KMS-11 (cell line): ENCODE data around the gene HHATL.

Source experiments
- H2AFZ ChIP-seq: fragments of 200-600 bp; sonication (generic); 2 replicates; pipeline ENCODE4 v1.6.1; 2016; ENCODE audit warnings: antibody characterized with exemption, mixed run types, low read depth
- H3K27ac ChIP-seq: fragments of 200-600 bp; sonication (generic); 2 replicates; pipeline ENCODE4 v1.6.1; 2016; ENCODE audit warnings: mild to moderate bottlenecking, mixed run types
- H3K27me3 ChIP-seq: fragments of 200-600 bp; sonication (generic); 2 replicates; pipeline ENCODE4 v1.6.1; 2017; ENCODE audit warnings: mild to moderate bottlenecking, low read depth, mixed run types, moderate library complexity; ENCODE audit not compliant: insufficient read depth
- H3K36me3 ChIP-seq: fragments of 200-600 bp; sonication (generic); 2 replicates; pipeline ENCODE4 v1.6.1; 2017; ENCODE audit warnings: mild to moderate bottlenecking, mixed run types; ENCODE audit not compliant: insufficient read depth
- H3K4me1 ChIP-seq: fragments of 200-600 bp; sonication (generic); 2 replicates; pipeline ENCODE4 v1.6.1; 2016; ENCODE audit warnings: mild to moderate bottlenecking, low read depth, mixed run types; ENCODE audit not compliant: poor library complexity, severe bottlenecking
- H3K4me2 ChIP-seq: fragments of 200-600 bp; sonication (generic); 2 replicates; pipeline ENCODE4 v1.7.0; 2016; ENCODE audit warnings: mild to moderate bottlenecking, mixed run types
- H3K4me3 ChIP-seq: fragments of 200-600 bp; sonication (generic); IDR thresholded peaks from 2 replicates; pipeline ENCODE4 v1.6.1; 2017; ENCODE audit warnings: low read depth, low read length, mixed read lengths; ENCODE audit not compliant: insufficient read depth
- H3K79me2 ChIP-seq: fragments of 200-600 bp; sonication (generic); 2 replicates; pipeline ENCODE4 v1.6.1; 2016; ENCODE audit warnings: low read depth, mixed run types; ENCODE audit not compliant: insufficient read depth
- H3K9ac ChIP-seq: fragments of 200-600 bp; sonication (generic); 2 replicates; pipeline ENCODE4 v1.6.1; 2016; ENCODE audit warnings: mild to moderate bottlenecking, mixed run types
- H4K20me1 ChIP-seq: fragments of 200-600 bp; sonication (generic); 2 replicates; pipeline ENCODE4 v1.6.1; 2016; ENCODE audit warnings: mild to moderate bottlenecking, mixed run types; ENCODE audit not compliant: insufficient read depth
- TF ChIP-seq, protein P1 (sequence below): fragments of 200-600 bp; sonication (generic); conservative IDR thresholded peaks from 2 replicates; pipeline ENCODE4 v1.6.1; 2017; ENCODE audit warnings: low read depth, mild to moderate bottlenecking, antibody characterized with exemption, low read length, moderate library complexity, mixed read lengths

Gene HHATL

DNA sequence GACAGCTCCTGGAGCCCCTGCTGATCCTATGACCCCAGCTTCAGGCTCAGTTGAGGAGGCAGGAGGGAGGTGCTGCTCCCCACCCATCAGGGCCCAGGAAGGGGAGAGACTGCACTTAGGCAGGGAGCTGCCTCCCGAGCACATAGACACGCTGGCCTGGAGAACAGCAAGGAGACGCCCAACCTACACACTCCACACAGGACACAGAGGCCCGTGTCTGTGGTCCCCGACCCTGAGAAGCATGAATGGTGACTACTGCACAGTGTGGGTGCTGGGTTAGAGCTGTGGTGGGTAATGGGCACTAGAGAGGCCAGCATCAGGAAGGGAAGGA is 1.1 kb upstream of the HHATL start:
- no peak overlapping the region for H3K27ac ChIP-seq
- no peaks in the 10 kb centered on the region for H3K36me3 ChIP-seq
- TF ChIP-seq, protein P1, sequence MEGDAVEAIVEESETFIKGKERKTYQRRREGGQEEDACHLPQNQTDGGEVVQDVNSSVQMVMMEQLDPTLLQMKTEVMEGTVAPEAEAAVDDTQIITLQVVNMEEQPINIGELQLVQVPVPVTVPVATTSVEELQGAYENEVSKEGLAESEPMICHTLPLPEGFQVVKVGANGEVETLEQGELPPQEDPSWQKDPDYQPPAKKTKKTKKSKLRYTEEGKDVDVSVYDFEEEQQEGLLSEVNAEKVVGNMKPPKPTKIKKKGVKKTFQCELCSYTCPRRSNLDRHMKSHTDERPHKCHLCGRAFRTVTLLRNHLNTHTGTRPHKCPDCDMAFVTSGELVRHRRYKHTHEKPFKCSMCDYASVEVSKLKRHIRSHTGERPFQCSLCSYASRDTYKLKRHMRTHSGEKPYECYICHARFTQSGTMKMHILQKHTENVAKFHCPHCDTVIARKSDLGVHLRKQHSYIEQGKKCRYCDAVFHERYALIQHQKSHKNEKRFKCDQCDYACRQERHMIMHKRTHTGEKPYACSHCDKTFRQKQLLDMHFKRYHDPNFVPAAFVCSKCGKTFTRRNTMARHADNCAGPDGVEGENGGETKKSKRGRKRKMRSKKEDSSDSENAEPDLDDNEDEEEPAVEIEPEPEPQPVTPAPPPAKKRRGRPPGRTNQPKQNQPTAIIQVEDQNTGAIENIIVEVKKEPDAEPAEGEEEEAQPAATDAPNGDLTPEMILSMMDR = no peak
- no peaks in the 10 kb centered on the region for H3K79me2 ChIP-seq
- no peak overlapping the region for H3K4me2 ChIP-seq
- H3K27me3 ChIP-seq = no peaks in the 10 kb centered on the region
- H2AFZ ChIP-seq = no peak overlapping the region
- no peaks in the 10 kb centered on the region for H4K20me1 ChIP-seq
- peaks cover 11% of the 10 kb centered on the region for H3K4me1 ChIP-seq
- no peak overlapping the region for H3K9ac ChIP-seq
- H3K4me3 ChIP-seq = no peak overlapping the region

DNA sequence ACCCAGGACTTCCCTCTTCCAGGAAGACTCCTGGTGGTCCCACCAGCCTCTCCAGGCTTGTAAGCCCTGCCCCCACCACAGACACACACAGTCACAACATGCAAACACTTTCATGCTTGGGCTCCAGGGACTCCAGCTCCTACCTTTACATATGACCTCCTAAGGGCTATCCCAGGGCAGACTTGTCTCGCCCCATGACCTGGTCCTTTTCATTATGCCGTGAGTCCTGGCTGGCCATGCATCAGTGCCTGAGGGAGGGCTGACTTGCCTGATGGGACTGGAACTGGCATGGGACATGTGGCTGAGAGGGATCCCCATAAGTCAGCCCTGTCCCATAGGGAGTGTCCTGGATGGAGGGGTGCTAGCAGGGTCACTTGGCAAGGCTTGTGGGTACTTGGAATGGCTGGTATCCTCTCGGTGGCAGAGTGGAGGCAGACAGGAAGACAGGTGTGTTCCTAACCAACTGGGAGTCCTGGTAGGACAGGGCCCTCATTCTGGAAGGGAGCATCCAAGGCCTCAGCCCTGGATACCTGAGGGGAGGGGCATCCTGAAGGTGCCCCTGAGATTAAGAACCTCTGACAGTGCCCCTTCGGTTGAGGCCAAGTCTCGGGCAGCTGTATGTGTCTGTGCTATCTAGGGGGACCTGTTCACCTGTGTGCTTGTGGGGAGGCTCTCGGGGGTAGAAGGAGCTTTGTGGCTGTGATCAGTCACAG is 540 bp upstream of the HHATL start:
- Histone ChIP-seq H3K79me2 (no peaks in the 10 kb centered on the region), H3K27me3 (no peaks in the 10 kb centered on the region), H3K4me2 (no peak overlapping the region), H3K4me1 (peaks cover 16% of the 10 kb centered on the region), H2AFZ (no peak overlapping the region), H3K4me3 (no peak overlapping the region), H3K36me3 (no peaks in the 10 kb centered on the region), H4K20me1 (no peaks in the 10 kb centered on the region), H3K27ac (no peak overlapping the region), H3K9ac (no peak overlapping the region)
- TF ChIP-seq, protein P1 = no peak

DNA sequence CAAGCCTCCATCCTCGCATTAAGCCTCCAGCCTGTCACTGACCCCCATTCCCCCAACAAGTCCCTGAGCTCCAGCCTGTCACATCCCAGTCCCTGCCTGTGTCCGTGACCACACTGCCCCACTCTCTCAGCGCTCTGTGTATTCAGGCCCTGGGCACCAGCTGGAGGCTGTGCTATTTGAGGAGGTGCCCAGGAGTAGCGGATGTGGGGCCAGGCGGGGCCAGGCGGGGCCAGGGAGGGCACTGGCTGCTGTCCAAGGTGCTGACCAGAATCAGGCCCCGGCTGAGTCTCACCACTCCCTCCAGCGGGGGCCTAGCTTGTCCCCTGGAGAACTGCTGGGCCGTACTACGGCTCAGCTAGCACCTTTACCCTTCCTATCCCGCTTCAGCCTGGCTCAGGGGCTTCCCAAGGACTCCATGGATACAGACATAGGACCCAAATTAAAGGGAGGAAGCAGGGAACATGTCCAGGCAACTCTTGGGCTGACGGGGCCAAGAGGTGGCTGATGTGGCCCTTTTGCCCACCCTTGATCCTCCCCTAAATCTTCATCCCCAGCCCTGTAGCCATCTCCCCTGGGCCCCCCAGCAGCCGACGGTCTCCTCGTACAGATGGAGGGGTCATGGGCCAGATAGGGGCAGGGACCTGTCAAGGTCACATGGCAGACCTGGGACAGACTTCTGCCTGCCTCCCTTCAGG is 1.1 kb downstream of the HHATL start:
- no peak overlapping the region for H3K27ac ChIP-seq
- no peak overlapping the region for H3K4me2 ChIP-seq
- H3K4me1 ChIP-seq = peaks cover 18% of the 10 kb centered on the region
- H3K27me3 ChIP-seq = no peaks in the 10 kb centered on the region
- no peaks in the 10 kb centered on the region for H3K36me3 ChIP-seq
- TF ChIP-seq, protein P1 = no peak
- H2AFZ ChIP-seq = no peak overlapping the region
- no peaks in the 10 kb centered on the region for H3K79me2 ChIP-seq
- no peak overlapping the region for H3K9ac ChIP-seq
- no peaks in the 10 kb centered on the region for H4K20me1 ChIP-seq
- H3K4me3 ChIP-seq = no peak overlapping the region

DNA sequence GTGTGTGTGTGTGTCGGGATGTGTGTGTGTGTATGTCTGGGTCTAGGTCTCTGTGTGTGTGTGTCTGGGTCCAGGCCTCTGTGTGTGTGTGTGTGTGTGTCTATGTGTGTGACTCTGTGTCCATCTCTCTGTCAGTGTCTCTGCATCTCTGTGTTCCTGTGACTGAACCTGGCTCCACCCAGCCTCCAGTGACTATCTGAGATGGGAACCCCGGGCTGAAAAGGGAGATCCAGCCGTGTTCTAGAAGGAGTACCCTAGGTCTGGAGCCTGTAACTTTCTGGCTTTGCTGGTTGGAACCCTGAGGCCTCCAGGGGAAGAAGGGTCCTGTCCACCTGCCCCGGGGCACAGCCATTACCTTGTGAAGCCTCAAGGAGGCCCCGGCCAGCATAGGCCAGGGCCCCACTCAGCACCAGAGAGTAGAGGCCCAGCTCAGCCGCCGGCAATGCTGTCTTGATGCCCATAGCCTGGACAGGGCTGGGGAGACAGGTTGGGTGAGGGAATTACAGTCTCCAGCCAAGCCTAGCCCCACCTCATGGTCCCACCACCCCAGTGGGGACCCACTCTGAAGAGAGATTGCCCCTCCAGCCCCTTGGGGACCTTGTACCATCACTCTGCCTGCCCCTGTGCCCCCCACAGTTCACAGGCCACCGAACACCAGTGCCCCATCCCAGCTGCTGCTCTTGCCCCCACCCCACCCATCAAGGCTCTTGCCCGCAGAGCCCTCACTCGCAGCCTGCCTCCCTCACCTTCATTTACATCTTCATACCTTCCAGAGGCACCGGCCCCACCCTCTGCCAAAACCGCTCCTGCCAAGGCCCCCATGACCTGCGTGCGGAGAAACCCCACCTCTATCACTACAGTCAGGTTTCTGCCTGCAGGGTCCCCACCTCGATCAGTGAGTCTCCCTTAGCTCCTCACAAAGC is 2.0 kb downstream of the HHATL start:
- no peak overlapping the region for H3K27ac ChIP-seq
- TF ChIP-seq, protein P1 = no peak

More for the DNA sequence above, 2.0 kb downstream of the HHATL start:
- Histone ChIP-seq H3K4me1 (peaks cover 18% of the 10 kb centered on the region), H4K20me1 (no peaks in the 10 kb centered on the region), H3K9ac (no peak overlapping the region), H3K36me3 (no peaks in the 10 kb centered on the region), H2AFZ (no peak overlapping the region), H3K79me2 (no peaks in the 10 kb centered on the region), H3K27me3 (no peaks in the 10 kb centered on the region), H3K4me3 (no peak overlapping the region), H3K4me2 (no peak overlapping the region)
